ENCODE measurements around the gene YTHDF2. TPM values are rescaled to one million over a fixed set of nuclear protein-coding genes. Genes with fewer than 3 reads are reported as not detected.
"Not testable (repeated sequence)": the region's sequence is repeated elsewhere in the genome, so short reads cannot be mapped to it uniquely, and the experiment has no call there.

Gene YTHDF2
- 58.8 and 73.0 TPM in 2 replicates for total RNA-seq
- total RNA-seq (2013): 41.0 TPM
- polyA plus RNA-seq: 26.3 and 35.1 TPM in 2 replicates
- 33.8 and 45.7 TPM in 2 replicates for polyA minus RNA-seq

- POLR2A ChIA-PET: interaction anchor here (0.5 to 2.6 kb wide), 20 partner anchors 9 to 671 kb away, joined by 3 to 54 read pairs (median 5); partner anchors contain the start of genes GMEB1, MED18, RNU11 and SRSF4
- H3K27ac ChIP-seq (ENCODE audit: low read length in 2 of 2): peak within 1 kb of the TSS; percentile 92 to 94
- H2AFZ ChIP-seq (ENCODE audit: insufficient read depth, low read depth, low read length, poor library complexity, severe bottlenecking): peak within 1 kb of the TSS; percentile 100
- ATAC-seq (ENCODE audit: low read depth): peak; percentile 91
- Mint-ChIP-seq H3K4me3 (peak within 1 kb of the TSS; percentile 95), H3K9me3 (ENCODE audit: insufficient read depth) (no peaks in the 10 kb centered on the region), H3K27me3 (no peaks in the 10 kb centered on the region), H3K27ac (peak within 1 kb of the TSS; percentile 95), H3K4me1 (peaks cover 39% of the 10 kb centered on the region)
- no peaks in the 10 kb centered on the region for H3K27me3 ChIP-seq (replicated peaks in 1 of 4; ENCODE audit: control extremely low read depth in 1 of 4, control insufficient read depth in 3 of 4, insufficient read depth in 4 of 4, low read length in 3 of 4)
- DNase-seq: peak; percentile 99
- WGBS (ENCODE audit: insufficient coverage): under 1% methylated on average over 89 of the region's 92 CpGs
- H3K79me2 ChIP-seq (ENCODE audit: control insufficient read depth, insufficient read depth, low read length): peaks cover 45% of the 10 kb centered on the region
- H3K36me3 ChIP-seq (replicated peaks in 1 of 2; ENCODE audit: control extremely low read depth in 1 of 2, control insufficient read depth in 1 of 2, extremely low read depth in 1 of 2, insufficient read depth in 2 of 2, low read length in 1 of 2): peaks cover 2 to 33% of the 10 kb centered on the region in 2 experiments
- H3K9ac ChIP-seq (ENCODE audit: low read length): peak within 1 kb of the TSS; percentile 90
- peaks cover 39% of the 10 kb centered on the region for H4K20me1 ChIP-seq (ENCODE audit: control insufficient read depth, insufficient read depth, low read length, poor library complexity, severe bottlenecking)
- intact Hi-C loops (cut with micrococcal nuclease): loop anchor here (1.0 to 5.0 kb wide), 11 partner anchors 51 to 489 kb away; partner anchors contain the start of genes EPB41, GMEB1, MED18 and RNU11
- H3K9me3 ChIP-seq (ENCODE audit: control extremely low read depth in 1 of 3, control insufficient read depth in 2 of 3, insufficient read depth in 1 of 3, low read length in 2 of 3): no peaks in the 10 kb centered on the region
- H3K4me3 ChIP-seq (ENCODE audit: control extremely low read depth in 1 of 5, extremely low read depth in 1 of 5, insufficient read depth in 1 of 5, low read depth in 2 of 5, low read length in 4 of 5): peak within 1 kb of the TSS; percentile 75 to 91 (median 84)
- peak within 1 kb of the TSS; percentile 79 for H3K4me2 ChIP-seq (replicated peaks; ENCODE audit: low read depth, low read length, poor library complexity, severe bottlenecking)
- CTCF ChIA-PET: interaction anchor here (0.7 to 2.8 kb wide), 20 partner anchors 11 to 466 kb away, joined by 3 to 46 read pairs (median 5); partner anchors contain the start of genes GMEB1, RAB42, RNU11 and SRSF4
- peaks cover 16 to 23% of the 10 kb centered on the region in 2 donors for H3K4me1 ChIP-seq (ENCODE audit: control insufficient read depth in 2 of 2, insufficient read depth in 2 of 2, low read length in 2 of 2)
- no peak for TF ChIP-seq EZH2 (IDR thresholded peaks at IDR 0.05; ENCODE audit: borderline replicate concordance, insufficient read depth, low read depth, low read length, poor library complexity, severe bottlenecking)
- TF ChIP-seq CTCF (IDR thresholded peaks at IDR 0.05): peak; percentile 91
These were observed at the start of gene YTHDF2 for GRCh38 chr1:28736450-28737306. Gene YTHDF2, plus strand, starts transcription at chr1:28736940. Its CDS starts 181 bp downstream, at chr1:28737121.

- no CpG with 5 or more reads among the region's 1 CpG for WGBS (ENCODE audit: insufficient coverage)
- H3K27me3 ChIP-seq (replicated peaks in 1 of 4; ENCODE audit: control extremely low read depth in 1 of 4, control insufficient read depth in 3 of 4, insufficient read depth in 4 of 4, low read length in 3 of 4); H3K4me3 ChIP-seq (ENCODE audit: control extremely low read depth in 1 of 5, extremely low read depth in 1 of 5, insufficient read depth in 1 of 5, low read depth in 2 of 5, low read length in 4 of 5); H3K4me2 ChIP-seq (replicated peaks; ENCODE audit: low read depth, low read length, poor library complexity, severe bottlenecking); H3K4me1 ChIP-seq (ENCODE audit: control insufficient read depth in 2 of 2, insufficient read depth in 2 of 2, low read length in 2 of 2); H3K9me3 Mint-ChIP-seq (ENCODE audit: insufficient read depth); H3K79me2 ChIP-seq (ENCODE audit: control insufficient read depth, insufficient read depth, low read length); H3K4me3 Mint-ChIP-seq; ATAC-seq (ENCODE audit: low read depth); H3K27ac Mint-ChIP-seq; H3K27me3 Mint-ChIP-seq; POLR2A ChIA-PET; CTCF ChIA-PET; H2AFZ ChIP-seq (ENCODE audit: insufficient read depth, low read depth, low read length, poor library complexity, severe bottlenecking); H3K27ac ChIP-seq (ENCODE audit: low read length in 2 of 2); H3K9me3 ChIP-seq (ENCODE audit: control extremely low read depth in 1 of 3, control insufficient read depth in 2 of 3, insufficient read depth in 1 of 3, low read length in 2 of 3); H3K9ac ChIP-seq (ENCODE audit: low read length); H3K4me1 Mint-ChIP-seq; H4K20me1 ChIP-seq (ENCODE audit: control insufficient read depth, insufficient read depth, low read length, poor library complexity, severe bottlenecking); intact Hi-C loops (cut with micrococcal nuclease); DNase-seq: not testable (repeated sequence)
- H3K36me3 ChIP-seq (replicated peaks in 1 of 2; ENCODE audit: control extremely low read depth in 1 of 2, control insufficient read depth in 1 of 2, extremely low read depth in 1 of 2, insufficient read depth in 2 of 2, low read length in 1 of 2): peaks cover 4 to 39% of the 10 kb centered on the region in 2 experiments
These were observed 45.1 kb upstream of the YTHDF2 start for GRCh38 chr1:28691627-28692026.

Measured in B cell (primary cell).